ENCODE measurements around the gene JTB.
"Not testable (repeated sequence)": the region's sequence is repeated elsewhere in the genome, so short reads cannot be mapped to it uniquely, and the experiment has no call there.

The JTB gene

DNA sequence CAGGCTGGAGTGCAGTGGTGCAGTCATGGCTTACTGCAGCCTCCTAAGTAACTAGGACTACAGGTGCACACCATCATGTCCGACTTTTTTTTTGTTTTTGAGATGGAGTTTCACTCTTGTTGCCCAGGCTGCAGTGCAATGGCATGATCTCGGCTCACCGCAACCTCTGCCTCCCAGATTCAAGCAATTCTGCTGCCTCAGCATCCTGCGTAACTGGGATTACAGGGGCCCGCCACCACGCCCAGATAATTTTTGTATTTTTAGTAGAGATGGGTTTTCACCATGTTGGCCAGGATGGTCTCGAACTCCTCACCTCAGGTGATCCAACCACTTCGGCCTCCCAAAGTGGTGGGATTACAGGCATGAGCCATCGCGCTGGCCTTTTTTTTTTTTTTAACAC lies 19.4 kb upstream of the JTB start:
- H4K91ac ChIP-seq (ENCODE audit: low read length); DNase-seq; H3K27me3 ChIP-seq (ENCODE audit: control insufficient read depth in 1 of 2, insufficient read depth in 1 of 2, low read length in 2 of 2); H2BK12ac ChIP-seq (ENCODE audit: low read length in 2 of 2); H3K9ac ChIP-seq (ENCODE audit: low read length); H3K4ac ChIP-seq (ENCODE audit: low read depth in 1 of 2, low read length in 2 of 2); H3K23ac ChIP-seq (ENCODE audit: low read length in 2 of 2); H2AFZ ChIP-seq (ENCODE audit: low read depth, low read length); H3K18ac ChIP-seq (ENCODE audit: low read depth in 1 of 2, low read length in 2 of 2); H3K27ac ChIP-seq (ENCODE audit: low read length, poor library complexity, severe bottlenecking); H3K4me1 ChIP-seq (ENCODE audit: control insufficient read depth, insufficient read depth, low read depth, low read length); H3K4me3 ChIP-seq (ENCODE audit: insufficient read depth in 1 of 2, low read depth in 1 of 2, low read length in 2 of 2); H4K8ac ChIP-seq (ENCODE audit: low read length); H3K79me1 ChIP-seq (replicated peaks; ENCODE audit: low read length, poor library complexity, severe bottlenecking); H2AK5ac ChIP-seq (ENCODE audit: low read length, severe bottlenecking); H3K4me2 ChIP-seq (ENCODE audit: low read length, poor library complexity, severe bottlenecking); H2BK120ac ChIP-seq (ENCODE audit: low read depth, low read length); H3K9me3 ChIP-seq (ENCODE audit: control insufficient read depth, low read length); H3K14ac ChIP-seq (ENCODE audit: low read length in 2 of 2); H2BK15ac ChIP-seq (ENCODE audit: low read depth, poor library complexity, severe bottlenecking); H2BK5ac ChIP-seq (ENCODE audit: low read depth, low read length, poor library complexity, severe bottlenecking): not testable (repeated sequence)
- H3K36me3 ChIP-seq (ENCODE audit: control insufficient read depth in 1 of 2, insufficient read depth in 2 of 2, low read depth in 1 of 2, low read length in 2 of 2), result peaks cover 20 to 35% of the 10 kb centered on the region in 2 experiments
- 89% methylated on average over 7 of the region's 10 CpGs for WGBS

DNA sequence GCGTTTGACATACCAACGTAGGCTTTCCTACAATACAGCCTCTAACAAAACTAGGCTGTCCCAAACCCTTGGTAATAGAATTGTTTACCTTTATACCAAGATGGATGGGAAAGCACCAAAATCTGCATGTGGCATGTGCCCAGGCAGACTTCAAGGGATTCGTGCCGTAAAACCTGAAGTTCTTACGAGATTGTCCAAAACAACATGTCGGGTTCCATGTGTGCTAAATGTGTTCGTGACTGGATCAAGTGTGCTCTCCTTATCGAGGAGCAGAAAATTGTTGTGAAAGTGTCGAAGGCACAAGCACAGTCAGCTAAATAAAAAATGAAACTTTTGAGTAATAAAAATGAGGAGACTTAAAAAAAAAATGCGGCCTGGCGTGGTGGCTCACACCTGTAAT lies 18.2 kb upstream of the JTB start:
- Histone ChIP-seq H3K23ac (ENCODE audit: low read length in 2 of 2) (no peak overlapping the region), H3K4me2 (ENCODE audit: low read length, poor library complexity, severe bottlenecking) (no peak overlapping the region), H3K4me3 (ENCODE audit: insufficient read depth in 1 of 2, low read depth in 1 of 2, low read length in 2 of 2) (no peak overlapping the region), H3K4me1 (ENCODE audit: control insufficient read depth, insufficient read depth, low read depth, low read length) (no peaks in the 10 kb centered on the region), H2BK12ac (ENCODE audit: low read length in 2 of 2) (no peak overlapping the region), H4K91ac (ENCODE audit: low read length) (no peak overlapping the region), H3K4ac (ENCODE audit: low read depth in 1 of 2, low read length in 2 of 2) (no peak overlapping the region), H3K27ac (ENCODE audit: low read length, poor library complexity, severe bottlenecking) (no peak overlapping the region), H3K18ac (ENCODE audit: low read depth in 1 of 2, low read length in 2 of 2) (no peak overlapping the region), H3K79me1 (replicated peaks; ENCODE audit: low read length, poor library complexity, severe bottlenecking) (no peaks in the 10 kb centered on the region), H4K8ac (ENCODE audit: low read length) (no peak overlapping the region), H3K9ac (ENCODE audit: low read length) (no peak overlapping the region), H2AK5ac (ENCODE audit: low read length, severe bottlenecking) (no peak overlapping the region), H2BK5ac (ENCODE audit: low read depth, low read length, poor library complexity, severe bottlenecking) (no peak overlapping the region), H3K14ac (ENCODE audit: low read length in 2 of 2) (no peak overlapping the region), H3K9me3 (ENCODE audit: control insufficient read depth, low read length) (no peaks in the 10 kb centered on the region), H3K36me3 (ENCODE audit: control insufficient read depth in 1 of 2, insufficient read depth in 2 of 2, low read depth in 1 of 2, low read length in 2 of 2) (peaks cover 20 to 44% of the 10 kb centered on the region in 2 experiments), H2BK15ac (ENCODE audit: low read depth, poor library complexity, severe bottlenecking) (no peak overlapping the region), H3K27me3 (ENCODE audit: control insufficient read depth in 1 of 2, insufficient read depth in 1 of 2, low read length in 2 of 2) (no peaks in the 10 kb centered on the region), H2BK120ac (ENCODE audit: low read depth, low read length) (no peak overlapping the region), H2AFZ (ENCODE audit: low read depth, low read length) (no peak overlapping the region)
- over 99% methylated on average over 11 of the region's 11 CpGs for WGBS
- no peak for DNase-seq

DNA sequence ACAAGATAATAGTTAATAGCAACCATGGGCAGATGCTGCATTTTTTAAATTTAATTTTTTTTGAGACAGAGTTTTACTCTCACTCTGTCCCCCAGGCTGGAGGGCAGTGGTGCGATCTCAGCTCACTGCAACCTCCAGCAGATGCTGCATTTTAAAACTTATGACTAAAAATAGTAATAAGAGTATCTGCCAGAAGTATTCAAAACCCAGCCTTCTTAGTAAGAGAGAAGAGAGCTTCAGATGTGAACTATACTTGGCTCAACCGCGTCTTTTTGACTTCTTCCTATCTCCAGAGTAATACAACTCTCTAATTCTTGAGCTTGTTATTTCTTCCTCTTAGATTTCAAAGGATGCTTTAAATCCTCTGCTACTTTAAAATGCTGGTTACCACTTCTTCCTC lies 17.7 kb upstream of the JTB start:
- Histone ChIP-seq H2BK12ac (ENCODE audit: low read length in 2 of 2) (no peak overlapping the region), H3K36me3 (ENCODE audit: control insufficient read depth in 1 of 2, insufficient read depth in 2 of 2, low read depth in 1 of 2, low read length in 2 of 2) (peaks cover 20 to 44% of the 10 kb centered on the region in 2 experiments), H3K79me1 (replicated peaks; ENCODE audit: low read length, poor library complexity, severe bottlenecking) (no peaks in the 10 kb centered on the region), H3K23ac (ENCODE audit: low read length in 2 of 2) (no peak overlapping the region), H4K8ac (ENCODE audit: low read length) (no peak overlapping the region), H3K27ac (ENCODE audit: low read length, poor library complexity, severe bottlenecking) (no peak overlapping the region), H3K4me3 (ENCODE audit: insufficient read depth in 1 of 2, low read depth in 1 of 2, low read length in 2 of 2) (no peak overlapping the region), H4K91ac (ENCODE audit: low read length) (no peak overlapping the region), H2BK120ac (ENCODE audit: low read depth, low read length) (no peak overlapping the region), H3K27me3 (ENCODE audit: control insufficient read depth in 1 of 2, insufficient read depth in 1 of 2, low read length in 2 of 2) (no peaks in the 10 kb centered on the region), H3K14ac (ENCODE audit: low read length in 2 of 2) (no peak overlapping the region), H3K4ac (ENCODE audit: low read depth in 1 of 2, low read length in 2 of 2) (no peak overlapping the region), H3K4me2 (ENCODE audit: low read length, poor library complexity, severe bottlenecking) (no peak overlapping the region), H2AFZ (ENCODE audit: low read depth, low read length) (no peak overlapping the region), H2AK5ac (ENCODE audit: low read length, severe bottlenecking) (no peak overlapping the region), H3K18ac (ENCODE audit: low read depth in 1 of 2, low read length in 2 of 2) (no peak overlapping the region), H2BK15ac (ENCODE audit: low read depth, poor library complexity, severe bottlenecking) (no peak overlapping the region), H3K9ac (ENCODE audit: low read length) (no peak overlapping the region), H2BK5ac (ENCODE audit: low read depth, low read length, poor library complexity, severe bottlenecking) (no peak overlapping the region), H3K9me3 (ENCODE audit: control insufficient read depth, low read length) (no peaks in the 10 kb centered on the region), H3K4me1 (ENCODE audit: control insufficient read depth, insufficient read depth, low read depth, low read length) (no peaks in the 10 kb centered on the region)
- no peak for DNase-seq
- 100% methylated on average over 2 of the region's 3 CpGs for WGBS

DNA sequence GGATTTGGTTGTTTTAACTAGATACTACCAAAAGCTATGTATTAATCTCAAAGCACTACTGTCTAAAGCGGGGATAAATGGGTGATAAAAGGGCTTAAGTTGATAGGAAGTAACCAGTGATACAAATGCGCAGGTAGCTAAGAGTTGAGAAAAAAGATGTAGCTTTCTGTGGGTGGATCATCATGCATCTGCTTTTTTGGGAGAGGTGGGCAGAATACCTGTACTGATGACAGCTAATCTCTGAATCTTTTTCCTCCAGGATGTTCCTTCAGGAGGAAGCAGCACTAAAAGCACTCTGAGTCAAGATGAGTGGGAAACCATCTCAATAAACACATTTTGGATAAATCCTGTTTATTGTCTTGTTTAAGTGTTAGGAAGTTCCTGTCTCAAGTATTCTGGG lies 14.3 kb upstream of the JTB start:
- WGBS, result 86% methylated on average over 2 of the region's 2 CpGs
- Histone ChIP-seq H3K4me2 (ENCODE audit: low read length, poor library complexity, severe bottlenecking) (peak overlapping the region; percentile 68), H2BK5ac (ENCODE audit: low read depth, low read length, poor library complexity, severe bottlenecking) (no peak overlapping the region), H3K18ac (ENCODE audit: low read depth in 1 of 2, low read length in 2 of 2) (no peak overlapping the region), H4K91ac (ENCODE audit: low read length) (no peak overlapping the region), H3K27ac (ENCODE audit: low read length, poor library complexity, severe bottlenecking) (no peak overlapping the region), H3K14ac (ENCODE audit: low read length in 2 of 2) (no peak overlapping the region), H3K27me3 (ENCODE audit: control insufficient read depth in 1 of 2, insufficient read depth in 1 of 2, low read length in 2 of 2) (no peaks in the 10 kb centered on the region), H2AK5ac (ENCODE audit: low read length, severe bottlenecking) (no peak overlapping the region), H4K8ac (ENCODE audit: low read length) (no peak overlapping the region), H3K4me3 (ENCODE audit: insufficient read depth in 1 of 2, low read depth in 1 of 2, low read length in 2 of 2) (peak overlapping the region in 1 of 2 experiments; percentile 93), H3K79me1 (replicated peaks; ENCODE audit: low read length, poor library complexity, severe bottlenecking) (no peaks in the 10 kb centered on the region), H2BK12ac (ENCODE audit: low read length in 2 of 2) (no peak overlapping the region), H3K4ac (ENCODE audit: low read depth in 1 of 2, low read length in 2 of 2) (no peak overlapping the region), H2BK120ac (ENCODE audit: low read depth, low read length) (no peak overlapping the region), H3K9ac (ENCODE audit: low read length) (peak overlapping the region; percentile 98), H3K23ac (ENCODE audit: low read length in 2 of 2) (no peak overlapping the region), H2AFZ (ENCODE audit: low read depth, low read length) (no peak overlapping the region), H2BK15ac (ENCODE audit: low read depth, poor library complexity, severe bottlenecking) (no peak overlapping the region), H3K4me1 (ENCODE audit: control insufficient read depth, insufficient read depth, low read depth, low read length) (no peaks in the 10 kb centered on the region), H3K9me3 (ENCODE audit: control insufficient read depth, low read length) (no peaks in the 10 kb centered on the region), H3K36me3 (ENCODE audit: control insufficient read depth in 1 of 2, insufficient read depth in 2 of 2, low read depth in 1 of 2, low read length in 2 of 2) (peaks cover 20 to 44% of the 10 kb centered on the region in 2 experiments)
- no peak for DNase-seq
